GM20431 (cell line): ENCODE data around the gene ICE2.
"Not testable (repeated sequence)": the region's sequence is repeated elsewhere in the genome, so short reads cannot be mapped to it uniquely, and the experiment has no call there.

Source experiments
- in situ Hi-C: fragments of 300-500 bp; cut with MseI, MboI; formaldehyde crosslinking; loops from one replicate; pipeline ENCODE4 v1.15.0; 2020; ENCODE audit warnings: low sequenced_read_pairs; ENCODE audit not compliant: unreplicated experiment

ICE2 gene

GRCh38 chr15:60412807-60413206, 66.1 kb downstream of the ICE2 start:
- in situ Hi-C loops, result not testable (repeated sequence)

- in situ Hi-C loops, result no loop called here
Measured at GRCh38 chr15:60411774-60412425, 67.0 kb downstream of the ICE2 start.

GRCh38 chr15:60410350-60410749, 68.6 kb downstream of the ICE2 start:
- in situ Hi-C loops, result not testable (repeated sequence)

GRCh38 chr15:60408463-60408981, 70.4 kb downstream of the ICE2 start:
- in situ Hi-C loops, result no loop called here

- in situ Hi-C loops, result no loop called here
Measured at GRCh38 chr15:60407415-60407805, 71.5 kb downstream of the ICE2 start.

GRCh38 chr15:60406513-60407414, 72.2 kb downstream of the ICE2 start:
- in situ Hi-C loops, result no loop called here

- in situ Hi-C loops, result no loop called here
Measured at GRCh38 chr15:60405399-60405798, 73.5 kb downstream of the ICE2 start.

- in situ Hi-C loops, result not testable (repeated sequence)
Measured at GRCh38 chr15:60404351-60404750, 74.6 kb downstream of the ICE2 start.

GRCh38 chr15:60400944-60401343, 78.0 kb downstream of the ICE2 start:
- in situ Hi-C loops, result no loop called here

- in situ Hi-C loops, result no loop called here
Measured at GRCh38 chr15:60399931-60400330, 79.0 kb downstream of the ICE2 start.

- in situ Hi-C loops, result no loop called here
Measured at GRCh38 chr15:60399246-60399915, 79.6 kb downstream of the ICE2 start.

GRCh38 chr15:60397772-60398445, 81.0 kb downstream of the ICE2 start, which contains the start of gene ANXA2:
ANXA2 (minus strand) TSS chr15:60397986; CDS start chr15:60386075, 11,911 bp downstream.
- in situ Hi-C loops, result no loop called here

GRCh38 chr15:60396958-60397771, 81.8 kb downstream of the ICE2 start:
- in situ Hi-C loops, result no loop called here

- in situ Hi-C loops, result no loop called here
Measured at GRCh38 chr15:60396560-60396957, 82.4 kb downstream of the ICE2 start.

GRCh38 chr15:60396100-60396499, 82.8 kb downstream of the ICE2 start:
- in situ Hi-C loops, result no loop called here

GRCh38 chr15:60395276-60396011, 83.5 kb downstream of the ICE2 start:
- in situ Hi-C loops, result no loop called here

- in situ Hi-C loops, result no loop called here
Measured at GRCh38 chr15:60394689-60395097, 84.2 kb downstream of the ICE2 start.

GRCh38 chr15:60392986-60393790, 85.8 kb downstream of the ICE2 start:
- in situ Hi-C loops, result no loop called here
